BJ (cell line): ENCODE data around the gene PRKG1. TPM values are rescaled to one million over a fixed set of nuclear protein-coding genes. Genes with fewer than 3 reads are reported as not detected.

Experiments used
- CTCF ChIA-PET: fragments of 350-600 bp; formaldehyde crosslinking; extraction: SDS; loops from one replicate; lab custom pipeline; 2021; ENCODE audit warnings: antibody characterized with exemption, inconsistent platforms; lab: Yijun Ruan, JAX
- POLR2A ChIA-PET: fragments of 300-600 bp; sonication (Branson Sonifier 250); formaldehyde crosslinking; extraction: SDS; loops from one replicate; lab custom pipeline; 2021; ENCODE audit warnings: antibody characterized with exemption; lab: Charles Lee
- DNase-seq: peaks from one replicate; pipeline ENCODE4 v3.0.0-alpha.2; 2011; ENCODE audit warnings: low read depth
- H3K27me3 ChIP-seq: 2 replicates; pipeline ENCODE4 v1.6.0; 2011; ENCODE audit warnings: low read length; ENCODE audit not compliant: control insufficient read depth, insufficient read depth
- H3K36me3 ChIP-seq: 2 replicates; pipeline ENCODE4 v1.5.1; 2011; ENCODE audit warnings: low read length; ENCODE audit not compliant: control insufficient read depth, insufficient read depth
- H3K4me3 ChIP-seq: 2 replicates; pipeline ENCODE4 v1.5.1; 2011; ENCODE audit warnings: low read depth, mild to moderate bottlenecking, control low read depth, low read length
- CTCF ChIP-seq: IDR thresholded peaks from 2 replicates; pipeline ENCODE4 v1.5.1; 2011; ENCODE audit warnings: low read depth, mild to moderate bottlenecking, control low read depth, inconsistent platforms, low read length, moderate library complexity; ENCODE audit not compliant: insufficient read depth
- polyA plus RNA-seq: library from polyadenylated mRNA; depleted of rRNA; stranded (reverse); fragments of >200 nt; gene quantifications from 2 replicates; pipeline ENCODE4 v1.2.3, GENCODE V29; 2011

Gene PRKG1
- polyA plus RNA-seq, 1 experiment = 9.7 TPM

- TF ChIP-seq CTCF = no peak
- ChIA-PET CTCF (no interaction called here), POLR2A (no interaction called here)
- H3K4me3 ChIP-seq = no peak overlapping the region
- H3K27me3 ChIP-seq = no peaks in the 10 kb centered on the region
- DNase-seq = no peak
- no peaks in the 10 kb centered on the region for H3K36me3 ChIP-seq
Measured at GRCh38 chr10:52145636-52146035, 1071.3 kb downstream of the PRKG1 start.

DNA sequence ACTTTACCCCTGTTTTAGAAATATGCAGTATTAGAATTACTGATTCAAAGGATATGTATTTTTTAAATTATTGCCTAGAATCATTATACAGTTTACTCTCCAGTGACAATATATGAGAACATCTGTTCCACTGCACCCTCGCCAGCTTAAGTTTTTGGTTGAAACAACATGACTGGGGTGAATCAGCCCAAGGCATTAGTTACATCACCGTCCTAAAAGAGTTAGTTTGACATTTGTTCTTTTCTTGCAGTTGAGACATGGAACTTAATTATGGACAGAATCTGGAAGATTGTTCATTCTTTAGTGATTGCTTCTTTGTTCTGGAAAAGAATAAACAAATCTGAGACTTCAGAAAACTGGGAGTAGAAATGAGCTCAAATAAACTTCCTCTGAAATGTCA, 1072.5 kb downstream of the PRKG1 start:
- DNase-seq = no peak
- Histone ChIP-seq H3K4me3 (no peak overlapping the region), H3K27me3 (no peaks in the 10 kb centered on the region), H3K36me3 (no peaks in the 10 kb centered on the region)
- no peak for TF ChIP-seq CTCF
- ChIA-PET POLR2A (no interaction called here), CTCF (interaction anchor here (0.6 to 1.3 kb wide), 2 partner anchors 9 to 1656 kb away, joined by 3 to 4 read pairs; no protein-coding TSS in a partner anchor)

- H3K27me3 ChIP-seq = no peaks in the 10 kb centered on the region
- H3K36me3 ChIP-seq = no peaks in the 10 kb centered on the region
- H3K4me3 ChIP-seq = no peak overlapping the region
- CTCF ChIA-PET = no interaction called here
- POLR2A ChIA-PET = no interaction called here
- no peak for DNase-seq
- no peak for TF ChIP-seq CTCF
Measured at GRCh38 chr10:52170776-52171175, 1096.5 kb downstream of the PRKG1 start.

- no peak for TF ChIP-seq CTCF
- no peaks in the 10 kb centered on the region for H3K36me3 ChIP-seq
- ChIA-PET POLR2A (no interaction called here), CTCF (interaction anchor here (0.7 kb wide), 1 partner anchor 169 kb away, joined by 3 read pairs; no protein-coding TSS in a partner anchor)
- H3K4me3 ChIP-seq = no peak overlapping the region
- DNase-seq = no peak
- no peaks in the 10 kb centered on the region for H3K27me3 ChIP-seq
Measured at GRCh38 chr10:52172581-52172980, 1098.3 kb downstream of the PRKG1 start.

DNA sequence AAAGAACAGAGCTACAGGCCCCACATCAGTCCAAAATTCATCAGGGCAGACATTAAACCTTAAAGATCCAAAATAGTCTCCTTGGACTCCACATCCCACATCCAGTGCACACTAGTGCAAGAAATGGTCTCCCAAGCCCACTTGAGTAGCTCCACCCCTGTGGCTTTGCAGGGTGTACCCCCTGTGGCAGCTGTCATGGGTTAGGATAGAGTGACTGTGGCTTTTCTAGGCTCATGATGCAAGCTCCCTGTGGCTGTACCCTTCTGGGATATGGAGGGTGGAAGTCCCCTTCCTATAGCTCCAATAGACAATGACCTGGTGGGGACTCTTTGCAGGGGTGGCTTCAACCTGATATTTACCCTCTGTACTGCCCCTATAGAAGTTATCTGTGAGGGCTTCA, 1111.0 kb downstream of the PRKG1 start:
- no peaks in the 10 kb centered on the region for H3K36me3 ChIP-seq
- H3K27me3 ChIP-seq = no peaks in the 10 kb centered on the region
- CTCF ChIA-PET = no interaction called here
- no peak for DNase-seq
- no peak for TF ChIP-seq CTCF
- H3K4me3 ChIP-seq = no peak overlapping the region
- POLR2A ChIA-PET = no interaction called here
